NB4 (cell line): Measurements from ENCODE around the gene PRRG2.

Experiments used
- DNase-seq: peaks from one replicate; pipeline ENCODE4 v3.0.0; 2010; ENCODE audit warnings: low read depth
- H3K4me3 ChIP-seq: one replicate; pipeline ENCODE4 v1.5.1; 2011; ENCODE audit warnings: mild to moderate bottlenecking, low read depth, low read length, moderate library complexity
- CTCF ChIP-seq: IDR thresholded peaks from one replicate; pipeline ENCODE4 v1.5.1; 2012; ENCODE audit warnings: low read depth, low read length
- MAX ChIP-seq: IDR thresholded peaks from 2 replicates; pipeline ENCODE4 v1.6.1; 2011; ENCODE audit warnings: low read depth, low read length
- MYC ChIP-seq: IDR thresholded peaks from 2 replicates; pipeline ENCODE4 v1.6.1; 2011; ENCODE audit warnings: low read depth, low read length
- POLR2A ChIP-seq: IDR thresholded peaks from 2 replicates; pipeline ENCODE4 v1.6.1; 2011; ENCODE audit warnings: mild to moderate bottlenecking; ENCODE audit not compliant: insufficient read length; ENCODE audit errors: extremely low read depth

PRRG2 gene

GRCh38 chr19:49559928-49560327, 21.2 kb upstream of the PRRG2 start:
- TF ChIP-seq CTCF (no peak), MYC (no peak), MAX (no peak), POLR2A (no peak)
- no peak overlapping the region for H3K4me3 ChIP-seq
- no peak for DNase-seq

DNA sequence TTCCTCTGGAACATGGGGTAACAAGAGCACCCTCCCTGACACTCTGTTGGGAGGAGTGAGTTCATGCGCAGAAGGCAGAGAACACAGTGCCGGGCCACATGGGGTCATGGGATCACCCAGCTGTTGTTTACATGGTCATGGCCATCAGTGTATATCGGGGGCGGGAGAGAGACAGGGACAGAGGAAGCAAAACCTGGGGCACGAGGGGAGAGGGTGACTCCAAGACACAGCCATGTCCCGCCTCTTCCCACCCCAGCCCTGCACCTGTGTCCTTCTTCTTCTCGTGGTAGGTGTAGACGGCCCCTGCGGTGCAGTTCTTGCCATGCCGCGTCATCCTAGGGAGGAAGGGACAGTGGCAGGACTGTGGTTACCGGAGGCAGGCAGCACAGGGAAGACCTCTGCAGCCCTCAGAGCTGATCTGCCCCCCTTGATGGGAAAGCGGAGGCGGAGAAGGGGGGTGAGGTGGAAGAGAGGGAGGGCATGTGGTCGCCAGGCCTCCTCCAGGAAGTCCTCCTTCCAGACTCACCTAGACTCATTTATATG, 20.7 kb upstream of the PRRG2 start:
- TF ChIP-seq POLR2A (no peak), CTCF (no peak), MAX (no peak), MYC (no peak)
- DNase-seq = no peak

DNA sequence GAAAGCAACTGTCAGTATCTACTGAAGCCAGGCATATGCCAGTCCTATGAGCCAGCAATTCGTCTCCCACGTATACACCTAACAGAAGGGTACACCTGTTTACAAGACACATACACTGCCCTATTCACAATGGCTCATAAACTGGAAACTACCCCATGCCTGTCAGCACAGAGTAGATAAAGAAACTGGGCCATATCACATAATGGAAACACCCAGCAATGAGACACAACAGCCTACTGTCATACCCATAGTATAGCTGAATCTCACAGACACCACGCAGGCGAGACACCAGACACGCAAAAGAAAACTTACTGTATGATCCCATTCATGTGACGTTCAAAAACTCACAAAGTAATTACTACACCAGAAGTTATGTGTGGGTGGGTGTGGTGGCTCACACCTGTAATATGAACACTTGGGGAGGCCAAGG, 16.5 kb upstream of the PRRG2 start:
- H3K4me3 ChIP-seq = no peak overlapping the region
- TF ChIP-seq MYC (no peak), CTCF (no peak), MAX (no peak), POLR2A (no peak)
- no peak for DNase-seq

More for the DNA sequence above, 20.7 kb upstream of the PRRG2 start:
- H3K4me3 ChIP-seq = no peak overlapping the region

DNA sequence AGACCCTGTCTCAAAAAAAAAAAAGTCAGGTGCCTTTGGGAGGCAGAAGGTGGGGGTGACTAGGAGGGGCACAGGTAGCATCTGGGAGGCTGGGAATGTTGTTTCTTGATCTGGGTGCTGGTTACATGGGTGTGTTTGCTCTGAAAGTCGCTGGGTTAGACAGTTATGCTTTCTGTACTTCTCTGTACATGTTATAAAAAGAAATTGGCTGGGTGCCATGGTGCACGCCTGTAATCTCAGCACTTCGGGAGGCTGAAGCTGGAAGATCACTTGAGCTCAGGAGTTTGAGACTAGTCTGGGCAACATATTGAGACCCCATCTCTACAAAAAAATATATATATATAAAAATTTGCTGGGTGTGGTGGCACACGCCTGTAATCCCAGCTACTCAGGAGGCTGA, 15.9 kb upstream of the PRRG2 start:
- no peak for DNase-seq
- TF ChIP-seq MYC (no peak), CTCF (no peak), POLR2A (no peak), MAX (no peak)
- H3K4me3 ChIP-seq = no peak overlapping the region

DNA sequence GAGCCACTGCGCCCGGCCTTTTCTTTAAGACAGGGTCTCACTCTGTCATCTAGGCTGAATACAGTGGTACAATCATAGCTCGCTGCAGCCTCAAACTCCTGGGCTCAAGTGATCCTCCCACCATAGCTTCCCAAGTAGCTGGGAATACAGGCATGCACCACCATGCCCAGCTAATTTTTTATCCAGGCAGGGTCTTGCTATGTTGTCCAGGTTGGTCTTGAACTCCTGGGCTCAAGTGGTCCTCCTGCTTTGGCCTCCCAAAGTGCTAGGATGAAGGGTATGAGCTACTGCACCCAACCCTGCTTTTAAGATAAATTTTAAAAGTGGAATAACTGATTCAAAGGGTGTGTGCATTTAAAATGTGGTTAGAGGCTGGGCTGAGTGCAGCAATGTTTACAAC, 14.8 kb upstream of the PRRG2 start:
- no peak overlapping the region for H3K4me3 ChIP-seq
- no peak for TF ChIP-seq CTCF
- no peak for TF ChIP-seq MYC
- TF ChIP-seq POLR2A = no peak
- no peak for TF ChIP-seq MAX
- DNase-seq = no peak
